Measurements from ENCODE around the gene IL36B.

Gene IL36B

DNA sequence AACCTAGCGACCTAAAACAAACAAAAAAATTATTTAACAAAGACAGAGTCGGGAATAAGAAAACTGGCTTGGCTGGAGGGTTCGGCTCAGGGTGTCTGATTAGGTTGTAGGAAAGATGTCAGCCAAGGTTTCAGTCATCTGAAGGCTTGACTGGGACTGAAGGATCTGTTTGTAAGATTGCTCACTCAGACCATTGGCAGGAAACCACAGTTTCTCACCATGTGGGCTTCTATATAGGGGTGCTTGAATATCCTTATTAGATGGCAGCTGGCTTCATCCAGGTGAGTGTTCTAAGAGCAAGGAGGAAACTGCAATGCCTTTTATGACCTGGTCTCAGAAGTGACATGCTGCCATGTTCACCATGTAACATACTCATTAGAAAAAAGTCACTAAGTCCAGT, 999 bp upstream of the IL36B start:
- no peak for DNase-seq (ENCODE audit: low read depth)

DNA sequence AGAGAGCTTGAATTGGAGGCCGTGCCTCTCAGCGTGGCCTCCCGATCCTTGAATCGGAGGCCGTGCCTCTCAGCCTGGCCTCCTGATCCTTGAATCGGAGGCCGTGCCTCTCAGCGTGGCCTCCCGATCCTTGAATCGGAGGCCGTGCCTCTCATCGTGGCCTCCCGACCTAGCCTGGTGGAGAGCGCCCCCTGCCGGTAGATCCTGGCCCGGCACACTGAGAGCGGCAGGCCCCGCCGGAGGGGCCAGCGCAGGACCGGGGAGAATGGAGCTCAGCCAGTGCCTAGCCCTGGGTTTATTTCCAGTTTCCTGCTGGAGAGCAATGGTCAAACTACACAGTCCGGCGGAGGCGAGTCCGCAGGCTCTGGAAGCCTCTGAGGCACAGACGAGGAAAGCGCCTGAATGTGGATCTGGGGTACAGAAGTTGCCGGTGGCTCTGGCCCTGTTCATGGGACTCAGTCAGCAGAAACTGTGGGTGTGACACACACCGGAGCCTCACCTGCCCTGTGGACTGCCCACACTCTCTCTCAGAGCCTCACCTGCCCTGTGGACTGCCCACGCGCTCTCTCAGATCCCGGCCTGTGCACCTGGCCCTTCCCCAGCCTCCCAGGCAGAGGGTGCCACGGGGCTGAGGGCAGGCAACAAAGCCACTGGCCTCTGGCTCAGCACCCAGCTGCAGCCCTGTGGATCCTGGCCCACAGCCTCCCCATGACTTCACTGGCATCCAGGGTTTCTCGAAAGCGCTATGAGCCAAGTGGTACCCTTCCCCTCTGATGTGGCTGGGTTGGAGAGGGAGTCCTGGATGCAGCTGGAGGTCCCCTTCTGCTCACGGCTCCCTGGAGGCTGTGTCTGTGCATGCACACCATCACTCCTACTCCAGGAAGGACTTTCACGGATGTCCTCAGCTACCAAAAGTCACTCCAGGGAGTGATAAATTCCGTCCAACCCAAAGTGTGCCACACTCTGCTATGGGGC, 1.5 kb downstream of the IL36B start:
- DNase-seq (ENCODE audit: low read depth), result no peak

GRCh38 chr2:113046465-113046864, 6.2 kb downstream of the IL36B start:
- DNase-seq (ENCODE audit: low read depth), result no peak

GRCh38 chr2:113041871-113042270, 10.8 kb downstream of the IL36B start:
- no peak for DNase-seq (ENCODE audit: low read depth)

DNA sequence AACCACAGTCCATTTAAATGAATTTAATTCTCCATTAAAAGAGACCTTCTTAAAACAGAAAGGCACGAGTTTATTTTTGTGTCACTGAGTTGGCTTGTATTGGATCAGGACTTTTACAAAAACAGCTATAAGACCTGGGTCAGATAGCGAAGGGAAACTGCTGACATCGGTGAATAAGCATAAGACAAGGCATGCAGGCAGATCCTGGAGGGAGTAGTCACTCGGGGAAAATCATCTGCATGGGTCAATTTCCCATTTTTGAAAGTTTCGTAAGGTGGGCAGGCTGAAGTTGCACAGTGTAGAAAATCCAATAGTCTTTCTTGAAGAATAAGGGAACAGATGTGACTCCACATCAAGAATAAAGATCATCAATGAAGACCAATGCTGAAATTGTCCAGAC, 12.9 kb downstream of the IL36B start:
- no peak for DNase-seq (ENCODE audit: low read depth)

- DNase-seq (ENCODE audit: low read depth), result no peak
Measured at GRCh38 chr2:113039158-113039557, 13.5 kb downstream of the IL36B start.

DNA sequence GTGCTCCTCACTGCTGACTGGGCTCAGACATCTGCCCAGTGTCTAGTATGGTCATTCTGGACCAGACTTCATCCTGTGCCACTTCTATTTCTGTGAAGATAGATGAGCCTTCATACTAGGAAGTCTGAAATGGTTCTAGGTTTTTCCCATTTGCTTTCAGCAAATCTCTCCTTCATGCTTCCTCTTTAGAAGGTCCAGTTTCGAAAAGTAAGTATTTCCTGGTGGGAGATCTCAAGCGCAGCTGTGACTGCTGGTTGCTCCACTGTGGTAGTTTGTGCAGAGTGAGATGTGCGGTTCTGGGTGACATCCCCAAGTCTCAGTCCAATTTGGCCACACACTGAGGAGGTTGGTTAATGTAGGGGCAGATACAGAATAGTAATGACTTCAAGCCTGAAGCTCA, 14.4 kb downstream of the IL36B start:
- DNase-seq (ENCODE audit: low read depth), result no peak

GRCh38 chr2:113036763-113037162, 15.9 kb downstream of the IL36B start:
- no peak for DNase-seq (ENCODE audit: low read depth)

DNA sequence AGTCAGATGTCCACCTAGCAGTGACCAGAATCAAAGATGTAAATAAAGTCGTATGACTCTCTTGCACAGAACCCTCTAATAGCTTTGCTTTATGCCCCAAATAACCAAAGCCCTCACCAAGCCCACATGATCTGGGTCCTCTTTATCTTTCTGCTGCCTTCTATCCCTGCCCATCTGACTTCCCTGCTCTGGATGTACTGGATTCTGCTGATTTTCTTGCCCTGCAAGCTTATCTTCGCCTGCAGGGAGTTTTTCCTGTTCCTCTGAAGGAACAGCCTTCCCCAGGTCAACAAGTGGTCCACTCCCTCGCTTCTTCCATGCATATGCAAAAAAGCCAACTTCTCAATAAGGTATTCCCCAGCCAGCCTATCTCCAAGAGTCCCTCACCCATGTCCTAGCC, 18.7 kb downstream of the IL36B start:
- DNase-seq (ENCODE audit: low read depth), result no peak

DNA sequence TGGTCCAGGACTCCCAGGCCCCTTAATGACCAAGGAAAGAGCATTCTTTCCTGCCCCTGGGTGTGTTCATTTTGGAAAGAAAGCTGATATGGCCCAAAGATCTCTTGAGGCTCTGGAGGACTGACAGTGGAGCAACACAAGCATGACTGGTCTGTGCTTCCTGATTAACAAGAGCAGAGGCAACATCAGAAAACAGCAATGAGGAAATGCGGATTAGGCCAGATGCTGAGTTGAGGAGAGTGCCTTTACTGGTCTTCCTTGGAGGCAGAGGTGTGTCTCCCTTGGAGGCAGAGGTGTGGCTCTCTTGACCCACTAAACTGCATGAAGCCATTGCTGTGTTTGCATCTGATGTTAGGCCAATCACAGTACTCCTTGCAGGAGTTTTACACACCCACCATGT, 19.9 kb downstream of the IL36B start:
- DNase-seq (ENCODE audit: low read depth), result no peak

DNA sequence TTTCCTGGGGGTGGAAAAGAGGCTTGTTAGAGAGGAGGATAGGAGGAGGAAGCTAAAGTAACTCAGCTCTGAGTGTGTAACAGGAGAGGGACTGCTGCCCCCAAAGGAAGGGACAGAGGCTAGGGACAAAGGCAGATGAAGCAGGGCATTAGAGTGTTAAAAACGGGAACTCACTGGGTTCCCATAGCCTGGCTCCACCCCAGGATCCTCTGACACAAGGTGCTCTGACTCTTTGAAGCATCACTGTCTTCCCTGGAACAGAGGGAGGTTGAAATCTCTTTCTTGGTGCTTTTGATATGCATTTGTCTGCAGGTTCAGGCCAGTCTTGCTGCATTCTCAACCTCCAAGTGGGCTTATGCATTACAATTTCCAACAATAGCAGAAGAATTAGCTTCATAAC, 24.6 kb downstream of the IL36B start:
- no peak for DNase-seq (ENCODE audit: low read depth)

- no peak for DNase-seq (ENCODE audit: low read depth)
Measured at GRCh38 chr2:113027691-113028090, 25.0 kb downstream of the IL36B start.

DNA sequence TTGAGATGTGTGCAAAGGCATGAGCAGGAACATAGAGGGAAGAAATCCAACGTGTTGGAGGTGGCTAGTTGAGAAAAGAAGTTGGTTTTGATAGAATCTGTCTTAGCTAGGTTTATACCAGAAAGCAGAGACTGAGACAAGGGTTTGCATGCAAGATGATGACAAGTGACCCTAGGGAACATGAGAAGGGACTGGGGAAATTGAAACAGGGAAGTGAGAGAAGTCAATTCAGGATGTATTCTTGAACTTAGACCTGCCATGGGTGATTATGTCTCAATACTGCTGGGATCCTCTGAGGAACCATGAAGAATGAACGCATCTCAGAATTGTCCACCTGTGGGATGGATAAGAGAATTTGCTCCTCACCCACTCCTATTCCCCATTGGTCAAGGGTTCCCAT, 26.9 kb downstream of the IL36B start:
- DNase-seq (ENCODE audit: low read depth), result no peak

DNA sequence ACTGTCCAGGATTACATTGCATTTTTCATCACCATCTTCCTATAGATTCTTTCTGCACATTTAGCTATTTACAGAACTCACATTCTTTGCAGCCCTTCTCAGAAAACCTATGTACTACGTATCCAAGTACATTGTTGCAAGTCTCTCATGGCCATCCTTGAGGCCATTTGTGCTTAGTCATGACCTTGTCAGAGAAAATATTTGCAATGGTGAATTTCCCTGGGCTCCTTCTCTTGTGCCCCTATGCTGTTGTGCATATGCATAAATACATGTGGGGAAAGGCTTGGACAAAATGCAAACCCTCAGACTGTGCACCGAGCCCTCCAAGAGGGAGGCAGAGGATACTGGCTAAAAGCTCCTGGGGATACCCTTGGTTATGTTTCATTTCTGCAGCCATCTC, 27.9 kb downstream of the IL36B start:
- DNase-seq (ENCODE audit: low read depth), result no peak

- no peak for DNase-seq (ENCODE audit: low read depth)
Measured at GRCh38 chr2:113021312-113021711, 31.4 kb downstream of the IL36B start.

DNA sequence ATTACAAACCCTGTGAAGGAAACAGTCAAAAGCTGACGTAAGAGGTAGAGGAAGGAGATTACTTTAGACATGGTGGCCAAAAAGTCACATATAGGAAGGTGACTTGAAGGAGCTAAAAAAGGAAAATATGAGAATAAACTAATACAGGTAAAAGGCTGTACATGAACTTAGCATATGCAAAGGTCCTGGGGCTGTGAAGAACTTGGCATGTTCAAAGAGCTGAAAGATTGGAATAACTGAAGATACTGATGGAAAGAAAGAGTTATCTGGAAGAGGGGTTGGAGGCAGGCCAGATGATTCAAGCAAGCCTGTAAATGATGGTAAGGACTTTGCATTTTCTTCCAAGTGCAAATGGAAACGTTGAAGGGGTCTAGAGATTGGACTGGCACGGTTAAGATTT, 34.2 kb downstream of the IL36B start:
- no peak for DNase-seq (ENCODE audit: low read depth)

DNA sequence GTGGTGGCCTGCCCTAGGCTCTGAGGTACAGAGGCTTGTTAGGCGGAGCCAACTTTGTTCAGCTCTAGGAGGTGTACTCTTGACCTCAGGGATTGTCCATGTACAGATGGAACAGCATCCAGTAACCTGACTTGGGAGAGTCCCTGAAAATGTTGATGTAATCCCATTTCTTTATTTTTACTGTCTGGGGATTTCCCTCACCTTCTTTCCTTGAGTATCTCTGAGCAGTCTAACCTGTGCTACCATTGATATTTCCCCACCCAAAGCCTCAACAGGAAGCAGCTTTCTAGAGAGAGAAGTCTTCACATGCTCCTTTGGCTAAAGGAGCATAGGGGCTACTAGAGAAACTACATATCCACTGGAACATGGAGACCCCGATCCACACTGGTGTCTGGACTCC, 37.0 kb downstream of the IL36B start:
- no peak for DNase-seq (ENCODE audit: low read depth)

DNA sequence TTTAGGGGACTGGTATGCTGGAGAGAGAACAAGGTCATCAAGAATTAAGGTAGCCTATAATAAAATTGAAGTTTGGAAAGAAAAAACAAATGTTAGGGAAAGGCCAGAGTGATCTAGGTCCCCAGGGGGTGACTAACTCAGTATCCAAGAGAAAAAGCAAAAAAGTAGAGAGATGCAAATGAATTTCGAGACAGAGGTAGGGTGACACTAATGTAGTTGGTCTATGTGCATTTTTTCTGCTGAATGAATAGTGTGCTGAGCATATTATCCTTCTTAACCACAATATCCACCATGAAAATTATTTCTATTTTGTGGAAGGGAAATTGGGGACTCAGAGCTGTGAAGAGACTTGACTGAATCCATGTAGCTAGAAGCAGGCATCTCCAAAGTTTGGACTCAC, 37.6 kb downstream of the IL36B start:
- DNase-seq (ENCODE audit: low read depth), result no peak

- no peak for DNase-seq (ENCODE audit: low read depth)
Measured at GRCh38 chr2:113014067-113014466, 38.6 kb downstream of the IL36B start.

- DNase-seq (ENCODE audit: low read depth), result no peak
Measured at GRCh38 chr2:113013336-113013661, 39.4 kb downstream of the IL36B start.

- DNase-seq (ENCODE audit: low read depth), result no peak
Measured at GRCh38 chr2:113012436-113013335, 40.0 kb downstream of the IL36B start.

GRCh38 chr2:113011108-113011507, 41.6 kb downstream of the IL36B start:
- no peak for DNase-seq (ENCODE audit: low read depth)

DNA sequence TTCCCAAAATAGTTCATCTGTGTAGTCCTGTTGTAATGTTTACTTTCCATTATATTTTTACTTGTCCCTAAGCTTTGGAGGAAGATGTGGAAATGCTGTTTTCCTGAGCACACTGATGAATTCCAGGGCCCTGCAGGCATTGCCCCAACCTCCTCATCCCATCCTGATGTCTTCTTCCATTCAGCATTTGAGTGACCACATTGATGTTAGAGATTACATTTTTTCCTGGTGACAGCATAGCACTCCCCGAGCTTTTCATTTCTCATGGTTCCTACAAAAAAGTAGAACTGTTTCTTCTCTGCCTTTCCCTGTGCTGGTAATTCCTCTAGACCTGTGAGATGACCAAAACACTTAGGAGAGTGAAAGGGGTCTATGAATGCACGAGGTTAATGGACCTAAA, 42.6 kb downstream of the IL36B start:
- no peak for DNase-seq (ENCODE audit: low read depth)
